ENCODE measurements around the gene ANKRD44. TPM values are rescaled to one million over a fixed set of nuclear protein-coding genes. Genes with fewer than 3 reads are reported as not detected.
"Not testable (repeated sequence)": the region's sequence is repeated elsewhere in the genome, so short reads cannot be mapped to it uniquely, and the experiment has no call there.

Gene ANKRD44
- total and polyA plus RNA-seq, 2 experiments from 2014 or later = 2.9 to 4.9 TPM

DNA sequence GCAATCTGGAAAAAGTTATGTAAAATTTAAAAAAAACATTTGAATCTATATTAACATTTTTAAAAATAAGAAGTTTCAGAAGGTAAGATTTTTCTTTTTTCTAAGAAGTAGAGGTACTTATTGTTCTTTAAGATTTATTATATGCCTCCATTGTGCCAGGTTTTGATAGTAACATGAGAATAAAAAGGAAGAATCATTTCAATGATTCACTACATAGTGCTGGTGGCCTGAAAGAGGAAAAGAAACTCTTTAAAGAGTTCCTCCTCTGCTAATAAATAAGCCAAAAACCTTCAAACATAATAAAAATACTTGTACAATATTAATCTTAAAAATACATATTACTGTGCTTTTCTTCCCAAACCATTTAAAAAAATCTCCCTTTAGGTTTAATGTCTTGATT is 69.0 kb downstream of the ANKRD44 start:
- no peak overlapping the region for H3K4me3 ChIP-seq
- H3K4me1 ChIP-seq (ENCODE audit: insufficient read depth) = no peaks in the 10 kb centered on the region
- no peaks in the 10 kb centered on the region for H3K9me3 ChIP-seq (ENCODE audit: low read depth)
- H3K36me3 ChIP-seq (ENCODE audit: low read depth) = no peaks in the 10 kb centered on the region
- no peaks in the 10 kb centered on the region for H3K79me2 ChIP-seq (ENCODE audit: insufficient read depth)
- H3K4me2 ChIP-seq (ENCODE audit: unreplicated experiment) = no peak overlapping the region
- H4K20me1 ChIP-seq (ENCODE audit: insufficient read depth) = no peaks in the 10 kb centered on the region
- no peak overlapping the region for H3K27ac ChIP-seq
- H2AFZ ChIP-seq = no peak overlapping the region
- no peak for DNase-seq
- no peaks in the 10 kb centered on the region for H3K27me3 ChIP-seq (replicated peaks; ENCODE audit: insufficient read depth)
- in situ Hi-C loops (cut with MboI) = no loop called here
- no peak overlapping the region for H3K9ac ChIP-seq
- H3F3A ChIP-seq (ENCODE audit: insufficient read depth) = no peaks in the 10 kb centered on the region
- TF ChIP-seq EZH2phosphoT487 (IDR thresholded peaks at IDR 0.05; ENCODE audit: insufficient read depth, low read depth) = no peak
- H3K9me2 ChIP-seq (ENCODE audit: insufficient read depth) = no peaks in the 10 kb centered on the region

- no peak overlapping the region for H3K4me2 ChIP-seq (ENCODE audit: unreplicated experiment)
- H3K4me1 ChIP-seq (ENCODE audit: insufficient read depth) = no peaks in the 10 kb centered on the region
- no peaks in the 10 kb centered on the region for H3F3A ChIP-seq (ENCODE audit: insufficient read depth)
- WGBS, 2 experiments (ENCODE audit: low coverage in 1 of 2, low lambda C conversion rate in 2 of 2, missing lambda C conversion rate in 2 of 2) = 28 to 47% methylated on average over 1 of the region's 1 CpG
- in situ Hi-C loops (cut with MboI) = no loop called here
- no peaks in the 10 kb centered on the region for H4K20me1 ChIP-seq (ENCODE audit: insufficient read depth)
- H3K4me3 ChIP-seq = no peak overlapping the region
- H2AFZ ChIP-seq = no peak overlapping the region
- H3K9me3 ChIP-seq (ENCODE audit: low read depth) = no peaks in the 10 kb centered on the region
- no peak overlapping the region for H3K27ac ChIP-seq
- no peaks in the 10 kb centered on the region for H3K27me3 ChIP-seq (replicated peaks; ENCODE audit: insufficient read depth)
- H3K9me2 ChIP-seq (ENCODE audit: insufficient read depth) = no peaks in the 10 kb centered on the region
- H3K36me3 ChIP-seq (ENCODE audit: low read depth) = no peaks in the 10 kb centered on the region
- no peak overlapping the region for H3K9ac ChIP-seq
- DNase-seq = no peak
- H3K79me2 ChIP-seq (ENCODE audit: insufficient read depth) = no peaks in the 10 kb centered on the region
- TF ChIP-seq EZH2phosphoT487 (IDR thresholded peaks at IDR 0.05; ENCODE audit: insufficient read depth, low read depth) (no peak), EZH2 (IDR thresholded peaks at IDR 0.05; ENCODE audit: insufficient read depth, poor library complexity, severe bottlenecking) (no peak)
These were observed 69.4 kb downstream of the ANKRD44 start for GRCh38 chr2:197241153-197241552.

GRCh38 chr2:197240421-197241041 is 70.0 kb downstream of the ANKRD44 start:
- no peak overlapping the region for H2AFZ ChIP-seq
- no peaks in the 10 kb centered on the region for H3K4me1 ChIP-seq (ENCODE audit: insufficient read depth)
- no peaks in the 10 kb centered on the region for H3K27me3 ChIP-seq (replicated peaks; ENCODE audit: insufficient read depth)
- 80 to 88% methylated on average over 1 of the region's 1 CpG for WGBS, 2 experiments (ENCODE audit: low coverage in 1 of 2, low lambda C conversion rate in 2 of 2, missing lambda C conversion rate in 2 of 2)
- no peaks in the 10 kb centered on the region for H3K9me3 ChIP-seq (ENCODE audit: low read depth)
- no peaks in the 10 kb centered on the region for H3K9me2 ChIP-seq (ENCODE audit: insufficient read depth)
- H3K27ac ChIP-seq = no peak overlapping the region
- DNase-seq = no peak
- H3K9ac ChIP-seq = no peak overlapping the region
- in situ Hi-C loops (cut with MboI) = no loop called here
- no peaks in the 10 kb centered on the region for H4K20me1 ChIP-seq (ENCODE audit: insufficient read depth)
- no peaks in the 10 kb centered on the region for H3F3A ChIP-seq (ENCODE audit: insufficient read depth)
- no peak overlapping the region for H3K4me2 ChIP-seq (ENCODE audit: unreplicated experiment)
- H3K36me3 ChIP-seq (ENCODE audit: low read depth) = no peaks in the 10 kb centered on the region
- TF ChIP-seq EZH2 (IDR thresholded peaks at IDR 0.05; ENCODE audit: insufficient read depth, poor library complexity, severe bottlenecking) = no peak
- TF ChIP-seq EZH2phosphoT487 (IDR thresholded peaks at IDR 0.05; ENCODE audit: insufficient read depth, low read depth) = no peak
- no peak overlapping the region for H3K4me3 ChIP-seq
- no peaks in the 10 kb centered on the region for H3K79me2 ChIP-seq (ENCODE audit: insufficient read depth)

DNA sequence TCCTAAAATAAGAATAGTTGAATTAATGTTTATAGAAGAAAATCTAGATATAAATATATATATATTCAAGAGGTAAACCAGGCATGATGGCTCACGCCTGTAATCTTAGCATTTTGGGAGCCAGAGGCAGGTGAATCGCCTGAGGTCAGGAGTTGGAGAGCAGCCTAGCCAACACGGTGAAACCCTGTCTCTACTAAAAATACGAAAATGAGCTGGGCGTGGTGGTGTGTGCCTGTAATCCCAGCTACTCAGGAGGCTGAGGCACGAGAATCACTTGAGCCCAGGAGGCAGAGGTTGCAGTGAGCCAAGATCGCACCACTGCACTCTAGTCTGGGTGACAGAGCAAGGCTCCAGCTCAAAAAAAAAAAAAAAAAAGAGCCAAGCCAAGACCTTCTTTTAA is 70.6 kb downstream of the ANKRD44 start:
- in situ Hi-C loops (cut with MboI); H3K4me2 ChIP-seq (ENCODE audit: unreplicated experiment); H3K79me2 ChIP-seq (ENCODE audit: insufficient read depth); H3K4me3 ChIP-seq; H3K9me2 ChIP-seq (ENCODE audit: insufficient read depth); H3K9ac ChIP-seq; H4K20me1 ChIP-seq (ENCODE audit: insufficient read depth); H3F3A ChIP-seq (ENCODE audit: insufficient read depth); H2AFZ ChIP-seq; H3K9me3 ChIP-seq (ENCODE audit: low read depth); H3K36me3 ChIP-seq (ENCODE audit: low read depth); H3K27me3 ChIP-seq (replicated peaks; ENCODE audit: insufficient read depth); DNase-seq; H3K27ac ChIP-seq; H3K4me1 ChIP-seq (ENCODE audit: insufficient read depth): not testable (repeated sequence)
- WGBS, 2 experiments (ENCODE audit: low coverage in 1 of 2, low lambda C conversion rate in 2 of 2, missing lambda C conversion rate in 2 of 2) = 79 to 80% methylated on average over 7 of the region's 7 CpGs

GRCh38 chr2:197239434-197239833 is 71.1 kb downstream of the ANKRD44 start:
- H3K79me2 ChIP-seq (ENCODE audit: insufficient read depth) = no peaks in the 10 kb centered on the region
- 70 to 72% methylated on average over 2 of the region's 2 CpGs for WGBS, 2 experiments (ENCODE audit: low coverage in 1 of 2, low lambda C conversion rate in 2 of 2, missing lambda C conversion rate in 2 of 2)
- H3F3A ChIP-seq (ENCODE audit: insufficient read depth) = no peaks in the 10 kb centered on the region
- H4K20me1 ChIP-seq (ENCODE audit: insufficient read depth) = no peaks in the 10 kb centered on the region
- H3K27ac ChIP-seq = no peak overlapping the region
- no peak overlapping the region for H3K4me2 ChIP-seq (ENCODE audit: unreplicated experiment)
- no peaks in the 10 kb centered on the region for H3K36me3 ChIP-seq (ENCODE audit: low read depth)
- H3K9me2 ChIP-seq (ENCODE audit: insufficient read depth) = no peaks in the 10 kb centered on the region
- no peak overlapping the region for H3K4me3 ChIP-seq
- H3K27me3 ChIP-seq (replicated peaks; ENCODE audit: insufficient read depth) = no peaks in the 10 kb centered on the region
- no peak for DNase-seq
- no peak overlapping the region for H2AFZ ChIP-seq
- H3K4me1 ChIP-seq (ENCODE audit: insufficient read depth) = no peaks in the 10 kb centered on the region
- H3K9me3 ChIP-seq (ENCODE audit: low read depth) = no peaks in the 10 kb centered on the region
- no peak overlapping the region for H3K9ac ChIP-seq
- in situ Hi-C loops (cut with MboI) = no loop called here
- TF ChIP-seq EZH2 (IDR thresholded peaks at IDR 0.05; ENCODE audit: insufficient read depth, poor library complexity, severe bottlenecking) = no peak
